ENCODE results near the gene FBXW8.

Gene FBXW8

GRCh38 chr12:117005417-117006046, 94.8 kb downstream of the FBXW8 start:
- WGBS (ENCODE audit: extremely low coverage, insufficient coverage, insufficient read length): no CpG with 5 or more reads among the region's 11 CpGs
- no peak for DNase-seq
- Histone ChIP-seq H3K4me3 (ENCODE audit: low read depth, low read length) (no peak overlapping the region), H4K12ac (ENCODE audit: low read depth, low read length) (no peak overlapping the region), H3K27ac (ENCODE audit: low read depth, low read length) (no peak overlapping the region), H2BK120ac (ENCODE audit: insufficient read depth, low read length, poor library complexity) (no peak overlapping the region), H2BK5ac (ENCODE audit: low read depth, low read length, poor library complexity) (no peak overlapping the region), H3K9me3 (ENCODE audit: insufficient read depth, low read depth, low read length) (no peaks in the 10 kb centered on the region), H3K18ac (ENCODE audit: low read length) (no peak overlapping the region), H3K4me2 (ENCODE audit: low read length) (no peak overlapping the region), H3K4me1 (ENCODE audit: control insufficient read depth in 1 of 2, insufficient read depth in 2 of 2, low read length in 2 of 2) (no peaks in the 10 kb centered on the region), H3K79me1 (ENCODE audit: low read length) (no peaks in the 10 kb centered on the region), H3K79me2 (ENCODE audit: control insufficient read depth, insufficient read depth, low read length, poor library complexity) (no peaks in the 10 kb centered on the region), H2AK5ac (ENCODE audit: low read length) (no peak overlapping the region), H4K91ac (ENCODE audit: low read depth, low read length) (no peak overlapping the region), H3K36me3 (ENCODE audit: control insufficient read depth in 1 of 2, insufficient read depth in 2 of 2, low read length in 2 of 2) (peaks cover 10 to 19% of the 10 kb centered on the region in 2 experiments), H3K14ac (ENCODE audit: low read length) (no peak overlapping the region), H3K9ac (ENCODE audit: low read length) (no peak overlapping the region), H4K8ac (ENCODE audit: low read depth, low read length) (no peak overlapping the region), H2BK12ac (ENCODE audit: low read length) (no peak overlapping the region), H3K4ac (ENCODE audit: low read depth, low read length) (no peak overlapping the region), H3K23ac (ENCODE audit: low read length) (no peak overlapping the region), H2AFZ (ENCODE audit: insufficient read depth, low read length, poor library complexity) (no peak overlapping the region), H3K27me3 (ENCODE audit: insufficient read depth, low read length) (no peaks in the 10 kb centered on the region)

- Histone ChIP-seq H3K27me3 (ENCODE audit: insufficient read depth, low read length) (no peaks in the 10 kb centered on the region), H3K4me3 (ENCODE audit: low read depth, low read length) (no peak overlapping the region), H3K23ac (ENCODE audit: low read length) (no peak overlapping the region), H2AK5ac (ENCODE audit: low read length) (no peak overlapping the region), H3K27ac (ENCODE audit: low read depth, low read length) (no peak overlapping the region), H4K12ac (ENCODE audit: low read depth, low read length) (no peak overlapping the region), H3K9ac (ENCODE audit: low read length) (peak overlapping the region; percentile 29), H4K91ac (ENCODE audit: low read depth, low read length) (no peak overlapping the region), H2BK12ac (ENCODE audit: low read length) (no peak overlapping the region), H2BK5ac (ENCODE audit: low read depth, low read length, poor library complexity) (no peak overlapping the region), H3K4me1 (ENCODE audit: control insufficient read depth in 1 of 2, insufficient read depth in 2 of 2, low read length in 2 of 2) (no peaks in the 10 kb centered on the region), H3K36me3 (ENCODE audit: control insufficient read depth in 1 of 2, insufficient read depth in 2 of 2, low read length in 2 of 2) (peaks cover 10 to 19% of the 10 kb centered on the region in 2 experiments), H3K4ac (ENCODE audit: low read depth, low read length) (no peak overlapping the region), H3K79me1 (ENCODE audit: low read length) (no peaks in the 10 kb centered on the region), H3K79me2 (ENCODE audit: control insufficient read depth, insufficient read depth, low read length, poor library complexity) (no peaks in the 10 kb centered on the region), H2BK120ac (ENCODE audit: insufficient read depth, low read length, poor library complexity) (no peak overlapping the region), H3K4me2 (ENCODE audit: low read length) (no peak overlapping the region), H3K9me3 (ENCODE audit: insufficient read depth, low read depth, low read length) (no peaks in the 10 kb centered on the region), H3K14ac (ENCODE audit: low read length) (no peak overlapping the region), H3K18ac (ENCODE audit: low read length) (no peak overlapping the region), H4K8ac (ENCODE audit: low read depth, low read length) (no peak overlapping the region), H2AFZ (ENCODE audit: insufficient read depth, low read length, poor library complexity) (no peak overlapping the region)
- DNase-seq: no peak
- no CpG with 5 or more reads among the region's 9 CpGs for WGBS (ENCODE audit: extremely low coverage, insufficient coverage, insufficient read length)
These were observed 95.6 kb downstream of the FBXW8 start for GRCh38 chr12:117006333-117006732.

DNA sequence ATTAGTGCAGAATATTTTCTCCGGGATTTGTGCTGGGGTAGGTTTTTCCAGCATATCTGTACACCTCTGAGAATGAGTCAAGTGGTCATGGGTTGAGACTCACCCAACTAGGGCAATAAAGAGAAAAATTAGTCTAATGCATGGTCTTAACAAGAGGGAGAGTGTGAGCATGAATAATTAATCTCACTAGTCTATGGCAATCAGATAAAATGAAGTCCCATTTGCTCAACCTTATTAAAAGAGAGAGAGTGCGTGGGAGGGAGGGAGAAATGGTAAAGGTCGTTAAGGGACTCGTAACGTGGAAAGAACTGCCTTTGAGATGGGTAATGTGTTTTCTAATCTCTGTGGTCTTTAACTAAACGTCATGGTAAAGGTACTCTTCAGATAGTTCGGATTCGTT, 96.8 kb downstream of the FBXW8 start:
- H3K14ac ChIP-seq (ENCODE audit: low read length): no peak overlapping the region
- H2BK12ac ChIP-seq (ENCODE audit: low read length): no peak overlapping the region
- no peak overlapping the region for H4K8ac ChIP-seq (ENCODE audit: low read depth, low read length)
- WGBS (ENCODE audit: extremely low coverage, insufficient coverage, insufficient read length): 100% methylated on average over 4 of the region's 8 CpGs
- H3K4me1 ChIP-seq (ENCODE audit: control insufficient read depth in 1 of 2, insufficient read depth in 2 of 2, low read length in 2 of 2): no peaks in the 10 kb centered on the region
- H3K27me3 ChIP-seq (ENCODE audit: insufficient read depth, low read length): no peaks in the 10 kb centered on the region
- H3K4me3 ChIP-seq (ENCODE audit: low read depth, low read length): no peak overlapping the region
- no peak overlapping the region for H3K27ac ChIP-seq (ENCODE audit: low read depth, low read length)
- no peak overlapping the region for H3K4me2 ChIP-seq (ENCODE audit: low read length)
- no peak overlapping the region for H2AK5ac ChIP-seq (ENCODE audit: low read length)
- no peak overlapping the region for H2BK120ac ChIP-seq (ENCODE audit: insufficient read depth, low read length, poor library complexity)
- no peak overlapping the region for H2AFZ ChIP-seq (ENCODE audit: insufficient read depth, low read length, poor library complexity)
- no peak overlapping the region for H3K9ac ChIP-seq (ENCODE audit: low read length)
- peaks cover 10 to 20% of the 10 kb centered on the region in 2 experiments for H3K36me3 ChIP-seq (ENCODE audit: control insufficient read depth in 1 of 2, insufficient read depth in 2 of 2, low read length in 2 of 2)
- H2BK5ac ChIP-seq (ENCODE audit: low read depth, low read length, poor library complexity): no peak overlapping the region
- H3K4ac ChIP-seq (ENCODE audit: low read depth, low read length): no peak overlapping the region
- H3K79me1 ChIP-seq (ENCODE audit: low read length): no peaks in the 10 kb centered on the region
- no peak overlapping the region for H3K18ac ChIP-seq (ENCODE audit: low read length)
- H4K12ac ChIP-seq (ENCODE audit: low read depth, low read length): no peak overlapping the region
- H4K91ac ChIP-seq (ENCODE audit: low read depth, low read length): no peak overlapping the region
- H3K79me2 ChIP-seq (ENCODE audit: control insufficient read depth, insufficient read depth, low read length, poor library complexity): no peaks in the 10 kb centered on the region
- no peak overlapping the region for H3K23ac ChIP-seq (ENCODE audit: low read length)
- no peak for DNase-seq
- no peaks in the 10 kb centered on the region for H3K9me3 ChIP-seq (ENCODE audit: insufficient read depth, low read depth, low read length)

DNA sequence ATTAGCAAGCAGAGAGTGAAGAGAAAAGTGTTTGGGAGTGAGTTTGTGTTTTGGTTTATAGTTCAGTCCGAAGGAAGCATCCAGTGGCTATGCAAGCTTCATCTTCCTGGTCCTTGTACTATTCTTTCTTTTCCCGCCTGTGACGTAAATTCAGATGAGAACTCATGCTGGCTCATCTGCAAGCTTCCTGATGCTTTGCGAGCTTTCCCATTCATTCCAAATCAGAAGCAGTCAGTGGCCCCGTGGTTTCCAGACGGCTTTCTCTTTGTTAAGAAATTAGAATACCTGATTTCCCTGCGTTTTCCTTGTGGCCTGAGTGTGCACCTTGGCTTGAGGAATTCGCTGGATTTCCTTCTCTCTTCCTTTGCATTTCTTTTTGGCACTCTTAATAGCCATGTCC, 99.0 kb downstream of the FBXW8 start:
- no peaks in the 10 kb centered on the region for H3K27me3 ChIP-seq (ENCODE audit: insufficient read depth, low read length)
- no peak overlapping the region for H3K14ac ChIP-seq (ENCODE audit: low read length)
- H3K4me3 ChIP-seq (ENCODE audit: low read depth, low read length): no peak overlapping the region
- no peak overlapping the region for H3K9ac ChIP-seq (ENCODE audit: low read length)
- H3K79me1 ChIP-seq (ENCODE audit: low read length): no peaks in the 10 kb centered on the region
- no peaks in the 10 kb centered on the region for H3K79me2 ChIP-seq (ENCODE audit: control insufficient read depth, insufficient read depth, low read length, poor library complexity)
- H4K8ac ChIP-seq (ENCODE audit: low read depth, low read length): no peak overlapping the region
- no peak overlapping the region for H3K23ac ChIP-seq (ENCODE audit: low read length)
- H2BK12ac ChIP-seq (ENCODE audit: low read length): no peak overlapping the region
- H2BK120ac ChIP-seq (ENCODE audit: insufficient read depth, low read length, poor library complexity): no peak overlapping the region
- no CpG with 5 or more reads among the region's 8 CpGs for WGBS (ENCODE audit: extremely low coverage, insufficient coverage, insufficient read length)
- H2AFZ ChIP-seq (ENCODE audit: insufficient read depth, low read length, poor library complexity): no peak overlapping the region
- H3K36me3 ChIP-seq (ENCODE audit: control insufficient read depth in 1 of 2, insufficient read depth in 2 of 2, low read length in 2 of 2): peaks cover 9 to 19% of the 10 kb centered on the region in 2 experiments
- no peak overlapping the region for H3K18ac ChIP-seq (ENCODE audit: low read length)
- H3K4ac ChIP-seq (ENCODE audit: low read depth, low read length): no peak overlapping the region
- H2AK5ac ChIP-seq (ENCODE audit: low read length): no peak overlapping the region
- no peak for DNase-seq
- H3K4me1 ChIP-seq (ENCODE audit: control insufficient read depth in 1 of 2, insufficient read depth in 2 of 2, low read length in 2 of 2): no peaks in the 10 kb centered on the region
- H4K12ac ChIP-seq (ENCODE audit: low read depth, low read length): no peak overlapping the region
- H3K4me2 ChIP-seq (ENCODE audit: low read length): no peak overlapping the region
- H3K27ac ChIP-seq (ENCODE audit: low read depth, low read length): no peak overlapping the region
- H3K9me3 ChIP-seq (ENCODE audit: insufficient read depth, low read depth, low read length): no peaks in the 10 kb centered on the region
- H2BK5ac ChIP-seq (ENCODE audit: low read depth, low read length, poor library complexity): no peak overlapping the region
- H4K91ac ChIP-seq (ENCODE audit: low read depth, low read length): no peak overlapping the region
